Daoy (cell line): Measurements from ENCODE around the gene PLEKHM2. TPM values are rescaled to one million over a fixed set of nuclear protein-coding genes. Genes with fewer than 3 reads are reported as not detected.

Experiments
- DNase-seq: peaks from one replicate; pipeline ENCODE4 v3.0.0-alpha.2; 2015; ENCODE audit warnings: low read depth
- total RNA-seq: library from RNA; depleted of rRNA; stranded (reverse); fragments of >200 nt; shearing (Covaris generic); gene quantifications from 2 replicates; pipeline ENCODE4 v1.2.3, GENCODE V29; 2014

PLEKHM2 gene
- total RNA-seq, 1 experiment from 2014 or later = 31.2 TPM

DNA sequence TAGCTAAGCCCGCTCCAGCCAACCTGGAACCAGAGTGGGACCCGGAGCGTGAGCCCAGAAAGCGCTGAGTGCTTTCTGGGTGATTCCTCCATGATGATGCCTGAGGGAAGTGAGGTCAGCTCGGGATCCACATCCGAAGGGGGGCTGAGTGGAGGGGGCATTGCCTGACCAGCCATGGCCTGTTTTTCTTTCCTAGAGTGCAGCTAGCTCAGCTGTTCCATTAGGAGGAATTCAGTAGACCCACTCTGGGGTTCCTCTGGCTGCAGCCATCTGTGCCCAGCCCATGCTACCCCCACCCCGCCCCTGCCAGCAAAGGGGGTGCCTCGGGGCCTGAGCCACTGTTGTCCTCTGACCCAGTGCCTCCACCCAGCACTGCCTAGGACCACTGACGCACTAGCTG, 42.4 kb downstream of the PLEKHM2 start:
- DNase-seq = no peak

- DNase-seq = no peak
Observed at GRCh38 chr1:15727021-15727420, 42.9 kb downstream of the PLEKHM2 start.

GRCh38 chr1:15727424-15727823, 43.3 kb downstream of the PLEKHM2 start:
- no peak for DNase-seq

DNA sequence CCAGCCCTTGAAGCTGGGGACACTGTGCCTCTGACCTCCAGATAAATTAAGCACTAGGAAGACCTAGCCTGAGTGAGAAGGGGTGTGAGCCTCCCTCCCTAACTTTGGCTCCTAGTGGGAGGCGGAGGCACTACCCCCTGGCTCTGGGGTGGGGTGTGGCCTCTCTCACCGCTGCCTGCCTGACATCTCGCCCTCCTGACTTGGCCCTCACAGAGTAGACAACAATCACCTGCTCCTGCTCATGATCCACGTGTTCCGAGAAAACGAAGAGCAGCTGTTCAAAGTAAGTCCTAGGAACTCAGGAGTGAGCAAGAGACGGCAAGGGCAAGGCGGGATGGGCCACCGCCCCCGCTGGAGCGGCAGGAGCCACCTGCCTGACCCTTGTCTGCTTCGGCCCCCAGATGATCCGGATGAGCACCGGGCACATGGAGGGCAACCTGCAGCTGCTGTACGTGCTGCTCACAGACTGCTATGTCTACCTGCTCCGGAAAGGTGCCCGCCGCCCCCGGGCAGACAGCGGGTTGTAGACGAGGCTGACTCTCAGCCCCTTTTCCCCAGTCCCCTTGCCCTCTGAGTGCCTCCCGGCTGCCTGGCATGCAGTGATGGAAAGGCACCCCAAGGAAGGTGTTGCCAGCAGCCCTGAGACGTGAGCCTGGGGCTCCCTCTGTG, 43.9 kb downstream of the PLEKHM2 start:
- DNase-seq = no peak

- DNase-seq = no peak
Observed at GRCh38 chr1:15728937-15729657, 45.0 kb downstream of the PLEKHM2 start.

GRCh38 chr1:15730423-15730822, 46.3 kb downstream of the PLEKHM2 start:
- no peak for DNase-seq

DNA sequence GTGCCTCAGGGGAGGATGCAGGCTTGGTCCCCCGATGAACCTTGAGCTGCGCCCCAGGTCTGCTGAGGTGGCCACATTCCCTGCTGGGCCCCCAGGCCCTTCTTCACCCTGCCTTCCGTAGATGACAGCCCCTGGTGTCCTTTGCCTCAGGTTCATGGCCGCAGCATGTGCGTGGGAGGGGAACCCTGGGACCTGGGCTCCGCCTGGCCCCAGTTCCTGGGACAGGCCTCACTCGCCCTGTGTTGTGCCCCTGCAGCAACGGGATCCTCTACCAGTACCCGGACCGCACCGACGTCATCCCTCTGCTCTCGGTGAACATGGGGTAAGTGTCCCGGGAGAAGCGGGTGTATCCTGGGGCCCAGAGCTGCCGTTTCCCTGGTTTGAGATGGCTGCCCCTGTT, 46.8 kb downstream of the PLEKHM2 start:
- no peak for DNase-seq

DNA sequence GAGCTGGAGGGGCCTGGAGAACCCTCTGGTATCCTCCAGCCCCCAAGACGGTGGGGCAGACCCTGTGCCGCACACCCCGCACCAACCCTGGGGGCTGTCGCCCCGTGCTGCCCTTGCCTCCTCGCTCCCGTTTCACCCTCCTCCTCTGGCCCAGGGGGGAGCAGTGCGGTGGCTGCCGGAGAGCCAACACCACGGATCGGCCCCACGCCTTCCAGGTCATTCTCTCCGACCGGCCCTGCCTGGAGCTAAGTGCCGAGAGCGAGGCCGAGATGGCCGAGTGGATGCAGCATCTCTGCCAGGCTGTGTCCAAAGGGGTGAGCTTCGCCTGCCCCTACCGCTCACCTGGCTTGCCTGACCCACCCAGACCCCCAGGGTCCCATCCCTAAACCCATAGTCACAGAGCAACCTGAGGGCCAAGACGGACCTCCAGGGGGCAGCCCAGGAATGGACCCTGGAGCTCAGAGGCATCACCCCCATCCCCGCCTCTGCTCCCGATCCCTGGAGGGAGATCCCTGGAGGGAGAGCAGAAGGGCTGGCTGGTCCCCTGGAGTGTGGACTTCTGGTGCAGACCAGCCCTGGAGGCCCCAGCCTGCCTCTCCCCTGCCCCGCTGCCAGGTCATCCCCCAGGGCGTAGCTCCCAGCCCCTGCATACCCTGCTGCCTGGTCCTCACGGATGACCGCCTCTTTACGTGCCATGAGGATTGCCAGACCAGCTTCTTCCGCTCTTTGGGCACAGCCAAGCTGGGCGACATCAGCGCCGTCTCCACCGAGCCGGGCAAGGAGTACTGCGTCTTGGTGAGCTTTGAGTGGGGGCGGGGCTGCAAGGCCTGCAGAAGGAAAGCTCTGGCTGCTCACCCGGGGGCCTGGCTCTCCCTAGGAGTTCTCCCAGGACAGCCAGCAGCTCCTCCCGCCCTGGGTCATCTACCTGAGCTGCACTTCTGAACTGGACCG, 47.9 kb downstream of the PLEKHM2 start:
- no peak for DNase-seq

- no peak for DNase-seq
Observed at GRCh38 chr1:15732686-15733081, 48.6 kb downstream of the PLEKHM2 start.

- no peak for DNase-seq
Observed at GRCh38 chr1:15733218-15733725, 49.2 kb downstream of the PLEKHM2 start.

DNA sequence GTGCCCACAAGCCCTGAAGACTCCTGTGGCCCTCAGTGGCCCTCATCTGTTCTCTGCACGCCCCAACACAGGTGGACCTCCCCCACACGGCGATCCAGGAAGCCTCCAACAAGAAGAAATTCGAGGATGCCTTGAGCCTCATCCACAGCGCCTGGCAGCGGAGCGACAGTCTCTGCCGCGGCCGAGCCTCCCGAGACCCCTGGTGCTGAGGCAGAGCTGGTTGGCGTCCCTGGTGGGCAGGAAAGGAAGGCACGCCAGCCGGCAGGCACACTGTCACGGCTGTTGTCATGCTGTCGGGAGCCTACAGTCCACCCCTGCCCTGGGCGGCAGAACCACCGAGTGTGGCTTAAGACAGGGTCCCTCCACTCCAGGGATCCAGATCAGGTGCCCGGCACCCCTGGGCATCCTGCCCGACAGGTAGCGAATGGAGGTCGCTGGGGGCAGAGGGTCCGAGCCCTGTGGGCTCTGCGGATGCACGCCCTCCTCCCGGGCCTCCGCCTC, 49.7 kb downstream of the PLEKHM2 start:
- no peak for DNase-seq

- no peak for DNase-seq
Observed at GRCh38 chr1:15734296-15734695, 50.2 kb downstream of the PLEKHM2 start.

- DNase-seq = no peak
Observed at GRCh38 chr1:15734901-15735300, 50.8 kb downstream of the PLEKHM2 start.

DNA sequence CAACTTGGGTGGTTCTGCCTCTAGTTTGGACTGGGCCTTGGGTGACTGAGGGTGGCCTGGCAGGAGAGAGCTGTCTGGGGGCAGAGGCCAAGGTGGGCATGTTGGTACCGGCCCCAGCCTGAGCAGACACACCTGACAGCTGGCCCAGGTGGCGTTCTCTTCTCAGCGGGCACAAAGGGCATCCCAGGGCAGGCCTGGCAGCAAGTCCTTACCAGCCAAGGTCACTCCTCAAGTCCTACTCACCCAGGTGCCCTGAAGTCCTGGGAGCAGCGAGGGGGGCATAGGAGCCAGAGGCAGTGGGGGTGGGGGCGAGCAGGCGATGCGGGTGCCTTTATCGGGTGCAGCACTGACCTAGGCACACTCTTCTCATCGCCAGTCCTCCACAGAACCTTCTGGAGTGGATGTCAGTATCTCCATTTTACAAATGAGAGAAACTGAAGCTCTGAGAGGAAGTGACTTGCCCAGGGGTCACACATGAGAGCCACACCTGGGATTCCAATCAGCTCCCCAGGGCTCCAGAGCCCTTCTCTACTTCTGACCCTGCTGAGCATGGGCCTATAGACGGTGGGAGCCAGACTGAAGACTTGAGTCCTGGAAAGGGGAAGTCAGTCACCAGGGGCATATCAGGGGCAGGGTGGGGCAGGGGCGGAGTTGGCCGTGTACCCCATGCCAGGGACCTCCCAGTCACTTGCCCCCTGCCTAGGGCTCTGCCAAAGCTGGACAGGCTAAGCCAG, 51.4 kb downstream of the PLEKHM2 start:
- DNase-seq = no peak

GRCh38 chr1:15736038-15736891, 52.1 kb downstream of the PLEKHM2 start, which contains the start of gene SLC25A34:
TSS of gene SLC25A34 (plus strand) at chr1:15736258. CDS start at chr1:15736486, 228 bp downstream.
- DNase-seq = no peak

DNA sequence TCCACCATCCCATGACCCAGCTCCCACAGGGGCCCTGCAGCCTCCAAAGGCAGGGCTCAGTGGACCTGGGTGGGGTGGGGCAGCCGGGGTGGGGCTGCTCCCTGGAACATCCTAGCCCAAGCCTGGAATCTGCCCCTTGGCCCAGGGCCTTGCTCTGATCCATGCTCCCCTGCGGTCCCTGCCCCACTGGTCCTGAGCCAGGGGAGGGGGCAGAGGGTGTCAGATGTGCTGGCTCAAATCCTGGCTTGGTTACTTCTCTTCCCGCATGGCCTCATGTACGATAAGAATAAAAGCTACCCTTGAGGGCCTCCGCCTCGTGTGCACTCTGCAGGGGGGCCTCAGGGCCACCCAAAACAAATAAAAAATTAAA, 52.8 kb downstream of the PLEKHM2 start:
- no peak for DNase-seq

GRCh38 chr1:15737324-15738319, 53.5 kb downstream of the PLEKHM2 start:
- no peak for DNase-seq

- no peak for DNase-seq
Observed at GRCh38 chr1:15738416-15739113, 54.4 kb downstream of the PLEKHM2 start.
